Osteocyte (in vitro differentiated cells): Measurements from ENCODE around the gene WDR76. TPM values are rescaled to one million over a fixed set of nuclear protein-coding genes. Genes with fewer than 3 reads are reported as not detected.

Experiments
- DNase-seq: peaks from one replicate; pipeline ENCODE4 v3.0.0; 2021; ENCODE audit warnings: mixed read lengths; ENCODE audit not compliant: unreplicated experiment; ENCODE audit errors: extremely low spot score
- H3K27ac Mint-ChIP-seq: one replicate; pipeline ENCODE4 v1.8.0; 2021; ENCODE audit warnings: mild to moderate bottlenecking, mixed read lengths; ENCODE audit not compliant: unreplicated experiment
- H3K27me3 Mint-ChIP-seq: one replicate; pipeline ENCODE4 v1.8.0; 2021; ENCODE audit warnings: mixed read lengths; ENCODE audit not compliant: unreplicated experiment
- H3K36me3 Mint-ChIP-seq: one replicate; pipeline ENCODE4 v1.8.0; 2021; ENCODE audit warnings: mixed read lengths; ENCODE audit not compliant: unreplicated experiment
- H3K4me1 Mint-ChIP-seq: one replicate; pipeline ENCODE4 v1.8.0; 2021; ENCODE audit warnings: mixed read lengths; ENCODE audit not compliant: unreplicated experiment
- H3K4me3 Mint-ChIP-seq: one replicate; pipeline ENCODE4 v1.8.0; 2021; ENCODE audit warnings: mild to moderate bottlenecking, moderate library complexity, mixed read lengths; ENCODE audit not compliant: unreplicated experiment
- H3K9me3 Mint-ChIP-seq: one replicate; pipeline ENCODE4 v1.8.0; 2021; ENCODE audit warnings: mixed read lengths; ENCODE audit not compliant: unreplicated experiment
- CTCF ChIP-seq: fragments of 200-600 bp; sonication (generic); IDR thresholded peaks from 2 replicates; pipeline ENCODE4 v1.5.0; 2021; ENCODE audit warnings: antibody characterized with exemption, mild to moderate bottlenecking, moderate library complexity
- microRNA-seq: library from miRNA; unstranded; fragments of <30 nt; microRNA quantifications from one replicate; pipeline ENCODE4 v1.1.0, GENCODE V29; 2020; ENCODE audit not compliant: unreplicated experiment
- total RNA-seq: library from RNA; stranded (reverse); gene quantifications from 2 replicates; pipeline ENCODE4 v1.2.1, GENCODE V29; 2021

WDR76 gene
- total RNA-seq, 1 donor from 2014 or later, result 6.0 TPM

- no peaks in the 10 kb centered on the region for H3K36me3 Mint-ChIP-seq
- no peak for DNase-seq
- H3K27me3 Mint-ChIP-seq, result peaks cover 6% of the 10 kb centered on the region
These were observed 87.1 kb downstream of the WDR76 start for GRCh38 chr15:43913941-43914340.

GRCh38 chr15:43915631-43916325 lies 89.0 kb downstream of the WDR76 start:
- Mint-ChIP-seq H3K27ac (no peak overlapping the region), H3K4me3 (no peak overlapping the region), H3K36me3 (no peaks in the 10 kb centered on the region), H3K4me1 (peaks cover 40% of the 10 kb centered on the region), H3K27me3 (peaks cover 7% of the 10 kb centered on the region), H3K9me3 (no peaks in the 10 kb centered on the region)
- DNase-seq, result no peak
- no peak for TF ChIP-seq CTCF

More at GRCh38 chr15:43913941-43914340, 87.1 kb downstream of the WDR76 start:
- Mint-ChIP-seq H3K27ac (no peak overlapping the region), H3K9me3 (no peaks in the 10 kb centered on the region), H3K4me3 (no peak overlapping the region), H3K4me1 (peaks cover 34% of the 10 kb centered on the region)
- no peak for TF ChIP-seq CTCF

GRCh38 chr15:43916326-43916660 lies 89.5 kb downstream of the WDR76 start:
- H3K9me3 Mint-ChIP-seq, result no peaks in the 10 kb centered on the region
- H3K27ac Mint-ChIP-seq, result no peak overlapping the region
- peaks cover 38% of the 10 kb centered on the region for H3K4me1 Mint-ChIP-seq
- H3K4me3 Mint-ChIP-seq, result no peak overlapping the region
- H3K27me3 Mint-ChIP-seq, result peaks cover 7% of the 10 kb centered on the region
- no peak for TF ChIP-seq CTCF
- no peak for DNase-seq
- H3K36me3 Mint-ChIP-seq, result no peaks in the 10 kb centered on the region

Small RNA genes within 50 kb of the gene (microRNA-seq; reads per million reads assigned to microRNA genes)
- not detected for gene MIR1282

Other genes with a start within 250 kb of the WDR76 start
- gene PPIP5K1, start 236.8 kb upstream of the WDR76 start, total RNA-seq, result 26.1 and 34.5 TPM in 2 replicates
- not detected in 2 replicates for gene CKMT1B, start 233.0 kb upstream of the WDR76 start, total RNA-seq
- gene STRC, start 208.2 kb upstream of the WDR76 start, total RNA-seq, result 0.30 and 0.34 TPM in 2 replicates
- 3.1 and 3.3 TPM in 2 replicates for gene CATSPER2, start 178.2 kb upstream of the WDR76 start, total RNA-seq
- not detected in 2 replicates for gene CKMT1A, start 133.1 kb upstream of the WDR76 start, total RNA-seq
- 496 and 527 TPM in 2 replicates for gene PDIA3, start 80.6 kb upstream of the WDR76 start, total RNA-seq
- gene ELL3, start 50.0 kb upstream of the WDR76 start, total RNA-seq, result 1.6 and 2.3 TPM in 2 replicates
- 1,268 and 1,325 TPM in 2 replicates for gene SERF2, start 34.7 kb upstream of the WDR76 start, total RNA-seq
- not detected in 2 replicates for gene SERINC4, start 26.8 kb upstream of the WDR76 start, total RNA-seq
- gene HYPK, start 26.4 kb upstream of the WDR76 start, total RNA-seq, result 13.7 and 14.0 TPM in 2 replicates
- 29.6 and 30.2 TPM in 2 replicates for gene MFAP1, start 2.3 kb upstream of the WDR76 start, total RNA-seq